Amniotic stem cell (primary cell): Measurements from ENCODE around the gene DEF6.
"Not testable (repeated sequence)": the region's sequence is repeated elsewhere in the genome, so short reads cannot be mapped to it uniquely, and the experiment has no call there.

Experiments
- DNase-seq: peaks from one replicate; lab custom pipeline; 2025; lab: John Stamatoyannopoulos, UW

Gene DEF6

GRCh38 chr6:35282472-35282871 is 15.1 kb upstream of the DEF6 start:
- no peak for DNase-seq

- no peak for DNase-seq
Measured at GRCh38 chr6:35283361-35283760, 14.3 kb upstream of the DEF6 start.

DNA sequence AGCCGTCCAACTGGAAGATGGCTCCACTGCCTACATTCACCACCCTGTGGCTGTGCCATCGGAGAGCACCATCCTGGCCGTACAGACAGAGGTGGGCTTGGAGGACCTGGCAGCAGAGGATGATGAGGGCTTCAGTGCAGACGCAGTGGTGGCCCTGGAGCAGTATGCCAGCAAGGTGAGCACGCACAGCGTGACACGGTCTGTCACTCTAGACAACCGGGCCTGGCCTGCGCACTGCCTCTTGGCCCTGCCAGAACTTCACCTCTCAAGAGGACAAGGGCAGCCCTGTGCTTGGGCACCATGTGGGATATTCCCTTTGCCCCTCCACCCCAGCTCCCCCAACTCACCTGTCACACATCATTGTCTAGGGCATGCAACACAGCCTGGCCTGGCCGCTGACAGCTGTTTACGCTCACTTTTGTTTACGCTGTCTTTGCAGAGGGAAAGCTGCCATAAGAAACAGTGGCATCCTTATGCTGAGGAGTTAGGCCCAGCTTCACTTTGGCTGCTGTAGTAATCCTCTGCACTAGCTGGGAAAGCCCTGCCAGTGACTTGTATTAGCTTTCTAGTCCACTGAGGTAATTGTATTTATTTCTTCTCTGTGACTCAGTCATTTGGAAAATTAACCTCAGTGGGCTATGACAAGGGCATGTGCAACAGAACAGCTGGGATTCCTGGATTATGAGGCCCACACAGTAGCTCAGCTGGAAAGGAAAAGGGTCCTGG is 9.8 kb upstream of the DEF6 start:
- no peak for DNase-seq

GRCh38 chr6:35288834-35289233 is 8.8 kb upstream of the DEF6 start:
- no peak for DNase-seq

- no peak for DNase-seq
Measured at GRCh38 chr6:35291491-35291890, 6.1 kb upstream of the DEF6 start.

GRCh38 chr6:35292494-35292893 is 5.1 kb upstream of the DEF6 start:
- no peak for DNase-seq

GRCh38 chr6:35293681-35294080 is 3.9 kb upstream of the DEF6 start:
- no peak for DNase-seq

- DNase-seq = no peak
Measured at GRCh38 chr6:35294308-35294945, 3.2 kb upstream of the DEF6 start.

GRCh38 chr6:35295036-35295435 is 2.6 kb upstream of the DEF6 start:
- no peak for DNase-seq

DNA sequence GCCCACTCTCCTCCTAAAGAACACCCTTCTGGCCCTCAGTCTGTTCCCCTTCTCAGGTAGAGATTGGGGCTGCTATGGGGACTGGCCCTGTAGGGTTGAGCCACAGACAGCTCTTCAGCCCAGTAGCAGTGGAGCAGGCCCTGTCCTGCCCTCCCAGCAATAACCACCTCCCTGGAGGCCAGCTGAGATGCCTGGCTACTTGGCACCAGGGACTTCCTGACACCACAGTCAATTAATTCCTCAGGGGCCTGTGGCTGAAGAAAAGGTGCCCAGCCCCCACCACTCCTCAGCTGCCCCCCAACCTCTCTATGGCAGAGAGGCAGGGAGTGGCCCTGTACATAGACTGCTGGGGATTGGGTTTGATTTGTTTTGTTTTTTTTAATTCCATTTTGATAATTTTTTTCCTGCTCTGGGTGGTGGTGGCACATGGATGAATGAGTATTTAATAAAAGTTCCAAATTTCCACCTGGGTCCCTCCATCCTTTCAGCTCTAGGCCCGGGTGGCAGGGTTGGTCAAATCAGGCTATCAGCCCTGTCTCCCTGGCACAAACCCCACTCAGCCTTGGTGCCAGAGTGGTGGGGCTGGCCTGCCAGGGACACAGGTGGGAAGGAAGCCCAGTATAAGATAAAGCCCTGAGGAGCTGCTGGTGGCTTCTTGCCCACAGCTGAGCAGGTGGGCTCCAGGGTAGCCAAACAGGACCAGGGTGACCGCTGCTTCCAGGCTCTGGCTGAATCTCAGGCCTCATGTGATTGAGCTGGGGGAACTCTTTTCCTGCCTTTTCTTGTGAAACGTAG is 1.9 kb upstream of the DEF6 start:
- no peak for DNase-seq

DNA sequence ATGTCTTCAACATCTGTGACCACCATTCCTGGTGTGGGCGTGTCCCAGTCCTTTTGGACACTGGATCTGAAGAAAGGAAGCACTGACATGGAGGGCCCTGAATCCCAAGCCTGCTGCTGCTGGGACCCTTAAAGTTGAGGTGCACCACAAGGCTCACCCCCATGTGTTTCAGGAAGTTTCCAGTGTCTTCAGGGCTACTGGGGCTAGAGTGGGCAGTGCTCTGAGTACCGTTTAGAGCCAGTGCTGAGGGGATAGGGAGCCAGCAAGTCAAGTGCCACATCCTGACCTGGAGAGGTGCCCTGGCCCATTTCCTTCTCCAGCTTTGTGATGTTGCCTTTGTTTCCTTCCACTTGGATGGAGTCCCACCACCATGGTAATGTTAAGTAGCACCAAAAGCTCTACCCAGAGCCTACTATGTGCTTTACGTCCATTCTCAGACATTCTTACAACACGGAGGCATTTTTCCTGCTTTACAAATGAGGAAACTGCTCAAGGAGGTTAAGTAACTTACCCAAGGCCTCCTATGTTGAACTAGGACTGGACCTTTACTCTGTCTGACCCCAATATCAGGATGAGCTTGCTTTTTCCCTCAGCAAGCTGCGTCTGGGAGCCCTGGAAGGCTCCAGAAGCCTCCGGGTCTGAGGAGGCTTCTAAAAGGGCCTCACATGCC is 552 bp upstream of the DEF6 start:
- DNase-seq = no peak

DNA sequence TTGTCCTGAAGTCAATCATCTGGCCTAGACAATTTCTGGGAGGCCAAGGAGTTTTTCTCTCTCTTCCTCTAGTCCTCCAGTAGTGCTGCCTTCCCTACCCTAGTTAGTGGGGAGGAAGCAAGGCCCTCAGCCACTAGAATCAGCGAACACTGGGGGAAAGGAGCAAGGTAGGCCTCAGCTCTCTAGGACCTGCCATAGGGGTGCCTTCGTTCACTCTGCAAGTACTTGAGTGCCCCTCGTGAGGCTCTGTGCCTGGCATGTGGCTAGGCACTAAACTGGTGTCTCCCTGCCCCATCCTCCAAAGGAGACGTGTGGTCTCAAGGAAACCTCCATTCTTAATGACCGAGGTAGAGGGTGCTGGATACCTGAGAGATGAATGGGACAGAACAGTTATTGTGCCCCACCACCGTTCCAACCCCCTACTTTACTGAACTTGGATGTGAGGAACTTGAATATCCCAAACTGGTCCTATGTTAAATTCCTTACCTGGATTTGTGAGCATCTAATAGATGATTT is 1.1 kb downstream of the DEF6 start:
- no peak for DNase-seq

DNA sequence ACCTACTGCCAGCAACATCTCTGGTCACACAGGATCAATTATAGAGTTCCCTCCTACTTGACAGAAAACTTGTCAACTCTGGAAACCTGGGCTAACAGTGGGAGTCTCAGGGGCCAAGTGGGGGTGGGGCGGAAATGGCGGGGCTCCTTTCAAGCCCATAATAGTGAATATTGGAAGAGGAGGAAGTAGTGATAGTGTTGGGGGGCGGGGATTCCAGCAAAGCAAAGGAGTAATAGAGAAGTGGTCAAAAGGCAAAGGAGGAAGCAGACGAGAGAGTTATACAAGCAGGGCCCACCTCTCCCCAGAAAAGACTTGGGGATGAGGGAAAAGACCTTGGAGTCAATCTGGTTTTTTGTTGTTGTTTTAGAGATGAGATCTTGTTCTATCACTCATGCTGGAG is 2.1 kb downstream of the DEF6 start:
- no peak for DNase-seq

GRCh38 chr6:35300848-35301247 is 3.2 kb downstream of the DEF6 start:
- DNase-seq = no peak

- DNase-seq = no peak
Measured at GRCh38 chr6:35302604-35303241, 5.1 kb downstream of the DEF6 start.

DNA sequence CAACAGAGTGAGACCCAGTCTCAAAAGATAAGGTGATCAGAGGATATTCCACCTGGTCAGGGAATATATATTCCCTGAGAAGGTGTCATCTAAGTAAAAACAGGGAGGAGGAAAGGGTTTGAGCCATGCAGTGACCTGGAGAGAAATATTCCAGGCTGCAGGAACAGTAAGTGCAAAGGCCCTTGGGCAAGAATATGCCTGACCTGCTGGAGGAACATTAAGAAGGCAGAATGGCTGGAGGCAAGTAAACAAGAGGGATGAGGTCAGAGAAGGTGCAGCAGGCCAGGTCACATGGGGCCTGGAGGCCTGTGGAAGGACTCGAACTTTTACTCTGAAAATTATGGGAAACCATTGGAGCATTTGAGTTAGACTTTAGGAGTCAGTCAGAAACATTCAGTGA is 6.7 kb downstream of the DEF6 start:
- no peak for DNase-seq

GRCh38 chr6:35305117-35305516 is 7.5 kb downstream of the DEF6 start:
- no peak for DNase-seq

GRCh38 chr6:35307138-35307537 is 9.5 kb downstream of the DEF6 start:
- not testable (repeated sequence) for DNase-seq

GRCh38 chr6:35308543-35308942 is 10.9 kb downstream of the DEF6 start:
- DNase-seq = not testable (repeated sequence)

DNA sequence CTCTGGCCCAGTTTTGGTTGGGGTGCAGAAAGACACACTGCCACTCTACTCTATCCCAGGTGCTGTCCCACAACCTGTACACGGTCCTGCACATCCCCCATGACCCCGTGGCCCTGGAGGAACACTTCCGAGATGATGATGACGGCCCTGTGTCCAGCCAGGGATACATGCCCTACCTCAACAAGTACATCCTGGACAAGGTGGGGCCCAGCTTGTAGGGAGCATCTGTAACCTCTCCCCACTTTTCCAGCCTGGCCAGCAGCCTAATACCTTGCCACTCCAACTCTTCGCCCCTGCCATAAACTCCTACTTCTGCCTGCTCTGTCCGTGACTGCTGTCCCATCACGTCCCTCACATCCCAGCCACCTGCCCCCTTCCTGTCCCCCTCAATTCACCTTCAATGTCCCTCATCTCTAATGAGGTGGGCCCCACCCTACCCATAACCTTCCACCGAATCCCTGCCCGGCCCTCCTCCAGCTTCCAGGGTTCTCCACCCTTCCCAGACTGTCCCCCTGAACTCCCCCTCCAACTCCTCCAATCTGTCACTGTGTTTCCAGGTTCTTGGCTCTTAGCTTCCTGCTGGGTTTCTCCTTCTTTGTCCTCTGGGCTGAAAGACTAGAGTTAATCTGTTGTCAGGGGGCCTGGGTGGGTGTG is 12.1 kb downstream of the DEF6 start:
- no peak for DNase-seq

DNA sequence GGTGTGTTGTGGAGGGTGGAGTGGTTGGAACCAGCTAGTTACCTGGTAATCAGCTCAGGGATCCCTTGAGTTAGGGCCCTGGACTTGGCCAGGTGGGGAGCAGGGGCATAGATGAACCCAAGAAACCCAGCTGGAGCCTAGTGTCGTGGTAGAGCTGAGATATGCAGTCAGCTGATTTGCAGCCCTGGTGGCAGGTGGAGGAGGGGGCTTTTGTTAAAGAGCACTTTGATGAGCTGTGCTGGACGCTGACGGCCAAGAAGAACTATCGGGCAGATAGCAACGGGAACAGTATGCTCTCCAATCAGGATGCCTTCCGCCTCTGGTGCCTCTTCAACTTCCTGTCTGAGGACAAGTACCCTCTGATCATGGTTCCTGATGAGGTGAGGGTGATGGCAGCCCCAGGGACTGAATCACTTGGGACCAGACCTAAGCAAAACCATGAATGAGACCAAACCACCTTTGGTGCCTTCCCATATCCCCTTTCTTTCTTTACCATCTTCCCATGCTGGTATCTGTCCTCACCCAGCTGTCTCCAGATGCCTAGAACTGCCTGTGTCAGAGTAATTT is 12.7 kb downstream of the DEF6 start:
- DNase-seq = no peak
